ENCODE data around the gene SLC24A4.

Gene SLC24A4

DNA sequence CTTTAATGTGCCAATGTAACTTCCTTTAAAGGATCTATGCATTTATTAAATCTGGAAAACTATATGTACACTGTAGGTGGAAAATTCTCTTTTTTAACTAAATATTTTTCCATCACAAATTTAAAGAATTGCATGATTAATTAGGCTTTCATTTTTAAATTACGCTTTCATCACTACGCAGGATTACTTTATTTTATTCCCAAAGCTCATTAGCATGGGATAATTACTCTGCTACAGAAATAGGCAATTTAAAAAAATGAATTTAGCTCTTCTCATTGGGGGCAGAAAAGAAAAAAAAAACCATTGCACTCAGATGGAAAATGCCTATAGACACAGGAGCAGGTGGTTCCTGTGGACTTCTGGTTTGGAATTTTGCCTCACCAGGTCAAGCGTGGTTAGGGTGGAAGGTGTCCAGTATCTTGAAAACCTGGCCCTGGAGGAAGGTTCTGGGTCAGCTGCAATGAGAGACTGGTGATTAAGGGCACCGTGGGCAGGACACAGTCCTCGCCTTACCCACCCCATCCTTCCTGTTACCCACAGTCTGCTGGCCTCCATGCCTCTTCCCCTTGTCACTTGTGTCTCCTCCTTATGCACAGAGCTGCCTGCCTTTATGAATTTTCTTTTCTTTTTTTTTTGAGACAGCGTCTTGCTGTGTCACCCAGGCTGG lies 173.4 kb downstream of the SLC24A4 start:
- H3K27me3 ChIP-seq (replicated peaks in 2 of 5; ENCODE audit: control insufficient read depth in 4 of 5, insufficient read depth in 5 of 5, low read length in 4 of 5) = no peaks in the 10 kb centered on the region
- no peak overlapping the region for H3K27ac ChIP-seq (ENCODE audit: insufficient read depth in 1 of 2, low read depth in 1 of 2, low read length in 2 of 2, poor library complexity in 1 of 2, severe bottlenecking in 2 of 2)
- DNase-seq = no peak
- no peak overlapping the region for H3K4me3 ChIP-seq (ENCODE audit: control insufficient read depth in 1 of 7, extremely low read depth in 1 of 7, insufficient read depth in 4 of 7, low read depth in 2 of 7, low read length in 6 of 7)
- H3K9me3 ChIP-seq (ENCODE audit: control extremely low read depth in 1 of 5, control insufficient read depth in 4 of 5, insufficient read depth in 2 of 5, low read depth in 1 of 5, low read length in 4 of 5) = no peaks in the 10 kb centered on the region
- H3K36me3 ChIP-seq (ENCODE audit: control insufficient read depth in 4 of 4, insufficient read depth in 4 of 4, low read length in 3 of 4) = no peaks in the 10 kb centered on the region
- peaks cover 0 to 30% (median 9%) of the 10 kb centered on the region in 4 experiments for H3K4me1 ChIP-seq (ENCODE audit: control extremely low read depth in 1 of 4, control insufficient read depth in 4 of 4, insufficient read depth in 4 of 4, low read length in 3 of 4)
- 100% methylated on average over 1 of the region's 6 CpGs for WGBS (ENCODE audit: insufficient coverage)
- POLR2A ChIA-PET = no interaction called here
- CTCF ChIA-PET = interaction anchor here (1.5 kb wide), 1 partner anchor 8 kb away, joined by 3 read pairs; no protein-coding TSS in a partner anchor

DNA sequence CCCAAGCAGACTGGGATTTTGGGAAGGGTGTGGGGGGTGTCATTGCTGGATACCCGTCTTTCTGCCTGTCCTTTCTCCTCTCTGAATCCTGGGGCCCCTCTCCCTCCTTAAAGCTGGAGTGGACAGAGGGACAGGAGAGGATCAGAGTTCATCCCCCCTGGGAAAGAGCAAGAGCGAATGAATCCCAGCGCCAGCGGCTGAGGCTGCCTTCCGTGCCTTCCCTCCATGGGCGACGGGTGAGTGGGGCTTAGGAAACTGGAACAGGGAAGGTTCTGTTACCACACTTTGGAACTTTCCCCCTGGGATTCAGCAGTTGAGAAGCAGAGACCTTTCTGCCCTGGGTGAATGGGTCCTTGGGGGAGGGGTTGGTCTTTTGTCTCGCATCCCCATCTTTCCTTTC lies 174.4 kb downstream of the SLC24A4 start:
- Histone ChIP-seq H3K4me1 (ENCODE audit: control extremely low read depth in 1 of 4, control insufficient read depth in 4 of 4, insufficient read depth in 4 of 4, low read length in 3 of 4) (peaks cover 0 to 26% (median 7%) of the 10 kb centered on the region in 4 experiments), H3K27me3 (replicated peaks in 2 of 5; ENCODE audit: control insufficient read depth in 4 of 5, insufficient read depth in 5 of 5, low read length in 4 of 5) (no peaks in the 10 kb centered on the region), H3K36me3 (ENCODE audit: control insufficient read depth in 4 of 4, insufficient read depth in 4 of 4, low read length in 3 of 4) (no peaks in the 10 kb centered on the region), H3K4me3 (ENCODE audit: control insufficient read depth in 1 of 7, extremely low read depth in 1 of 7, insufficient read depth in 4 of 7, low read depth in 2 of 7, low read length in 6 of 7) (no peak overlapping the region), H3K9me3 (ENCODE audit: control extremely low read depth in 1 of 5, control insufficient read depth in 4 of 5, insufficient read depth in 2 of 5, low read depth in 1 of 5, low read length in 4 of 5) (no peaks in the 10 kb centered on the region), H3K27ac (ENCODE audit: insufficient read depth in 1 of 2, low read depth in 1 of 2, low read length in 2 of 2, poor library complexity in 1 of 2, severe bottlenecking in 2 of 2) (no peak overlapping the region)
- ChIA-PET POLR2A (no interaction called here), CTCF (no interaction called here)
- DNase-seq = no peak
- 98% methylated on average over 6 of the region's 8 CpGs for WGBS (ENCODE audit: insufficient coverage)

DNA sequence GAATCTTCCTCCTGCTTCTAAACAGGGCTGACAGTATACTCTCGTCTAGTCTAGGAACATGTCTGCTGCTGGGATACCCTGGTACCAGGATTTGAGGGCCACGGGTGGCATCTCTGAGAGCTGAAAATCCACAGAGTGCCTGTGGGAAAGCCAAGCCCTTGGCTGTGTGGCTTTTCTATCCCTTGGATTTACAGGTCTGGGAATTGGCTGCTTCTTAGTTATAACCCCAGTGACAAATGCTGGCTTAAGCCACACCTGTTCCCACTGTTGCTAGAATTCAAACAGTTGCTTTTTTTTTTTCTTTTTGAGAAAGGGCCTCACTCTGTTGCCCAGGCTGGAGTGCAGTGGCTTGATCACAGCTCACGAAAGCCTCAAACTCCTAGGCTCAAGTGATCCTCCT lies 176.3 kb downstream of the SLC24A4 start:
- 96% methylated on average over 2 of the region's 3 CpGs for WGBS (ENCODE audit: insufficient coverage)
- CTCF ChIA-PET = interaction anchor here (1.2 kb wide), 1 partner anchor 17 kb away, joined by 6 read pairs; no protein-coding TSS in a partner anchor
- DNase-seq = no peak
- H3K4me3 ChIP-seq (ENCODE audit: control insufficient read depth in 1 of 7, extremely low read depth in 1 of 7, insufficient read depth in 4 of 7, low read depth in 2 of 7, low read length in 6 of 7) = no peak overlapping the region
- H3K27me3 ChIP-seq (replicated peaks in 2 of 5; ENCODE audit: control insufficient read depth in 4 of 5, insufficient read depth in 5 of 5, low read length in 4 of 5) = no peaks in the 10 kb centered on the region
- peaks cover 0 to 15% (median 7%) of the 10 kb centered on the region in 4 experiments for H3K4me1 ChIP-seq (ENCODE audit: control extremely low read depth in 1 of 4, control insufficient read depth in 4 of 4, insufficient read depth in 4 of 4, low read length in 3 of 4)
- H3K36me3 ChIP-seq (ENCODE audit: control insufficient read depth in 4 of 4, insufficient read depth in 4 of 4, low read length in 3 of 4) = no peaks in the 10 kb centered on the region
- POLR2A ChIA-PET = no interaction called here
- H3K9me3 ChIP-seq (ENCODE audit: control extremely low read depth in 1 of 5, control insufficient read depth in 4 of 5, insufficient read depth in 2 of 5, low read depth in 1 of 5, low read length in 4 of 5) = no peaks in the 10 kb centered on the region
- no peak overlapping the region for H3K27ac ChIP-seq (ENCODE audit: insufficient read depth in 1 of 2, low read depth in 1 of 2, low read length in 2 of 2, poor library complexity in 1 of 2, severe bottlenecking in 2 of 2)

DNA sequence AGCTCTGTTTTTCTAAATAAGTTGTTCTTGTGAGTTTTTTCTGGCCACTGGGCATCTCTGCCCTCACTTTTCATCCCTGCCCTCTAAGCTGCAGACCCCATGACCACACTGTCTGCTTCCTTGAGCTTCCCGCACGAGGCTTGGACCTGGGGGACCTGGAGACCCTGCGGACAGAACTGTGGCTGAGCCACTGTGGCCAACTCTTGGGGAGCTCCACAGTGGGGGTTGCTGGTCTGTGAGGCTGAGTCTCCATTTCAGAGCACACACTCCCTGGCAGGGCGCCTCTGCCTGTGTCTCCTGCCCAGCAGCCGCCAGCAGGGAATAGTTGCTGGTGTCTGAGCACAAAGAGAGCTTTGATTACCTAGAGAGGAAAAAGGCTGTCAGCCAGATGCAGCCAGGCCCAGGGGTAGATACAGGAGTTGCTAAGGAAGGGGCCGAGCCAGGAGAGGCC lies 177.6 kb downstream of the SLC24A4 start:
- H3K4me3 ChIP-seq (ENCODE audit: control insufficient read depth in 1 of 7, extremely low read depth in 1 of 7, insufficient read depth in 4 of 7, low read depth in 2 of 7, low read length in 6 of 7) = no peak overlapping the region
- no peaks in the 10 kb centered on the region for H3K36me3 ChIP-seq (ENCODE audit: control insufficient read depth in 4 of 4, insufficient read depth in 4 of 4, low read length in 3 of 4)
- peaks cover 0 to 7% (median 2%) of the 10 kb centered on the region in 4 experiments for H3K4me1 ChIP-seq (ENCODE audit: control extremely low read depth in 1 of 4, control insufficient read depth in 4 of 4, insufficient read depth in 4 of 4, low read length in 3 of 4)
- CTCF ChIA-PET = interaction anchor here (1.2 kb wide), 1 partner anchor 10 kb away, joined by 3 read pairs; no protein-coding TSS in a partner anchor
- DNase-seq = no peak
- H3K9me3 ChIP-seq (ENCODE audit: control extremely low read depth in 1 of 5, control insufficient read depth in 4 of 5, insufficient read depth in 2 of 5, low read depth in 1 of 5, low read length in 4 of 5) = no peaks in the 10 kb centered on the region
- WGBS (ENCODE audit: insufficient coverage) = 97% methylated on average over 4 of the region's 6 CpGs
- H3K27ac ChIP-seq (ENCODE audit: insufficient read depth in 1 of 2, low read depth in 1 of 2, low read length in 2 of 2, poor library complexity in 1 of 2, severe bottlenecking in 2 of 2) = no peak overlapping the region
- POLR2A ChIA-PET = no interaction called here
- H3K27me3 ChIP-seq (replicated peaks in 2 of 5; ENCODE audit: control insufficient read depth in 4 of 5, insufficient read depth in 5 of 5, low read length in 4 of 5) = no peaks in the 10 kb centered on the region

DNA sequence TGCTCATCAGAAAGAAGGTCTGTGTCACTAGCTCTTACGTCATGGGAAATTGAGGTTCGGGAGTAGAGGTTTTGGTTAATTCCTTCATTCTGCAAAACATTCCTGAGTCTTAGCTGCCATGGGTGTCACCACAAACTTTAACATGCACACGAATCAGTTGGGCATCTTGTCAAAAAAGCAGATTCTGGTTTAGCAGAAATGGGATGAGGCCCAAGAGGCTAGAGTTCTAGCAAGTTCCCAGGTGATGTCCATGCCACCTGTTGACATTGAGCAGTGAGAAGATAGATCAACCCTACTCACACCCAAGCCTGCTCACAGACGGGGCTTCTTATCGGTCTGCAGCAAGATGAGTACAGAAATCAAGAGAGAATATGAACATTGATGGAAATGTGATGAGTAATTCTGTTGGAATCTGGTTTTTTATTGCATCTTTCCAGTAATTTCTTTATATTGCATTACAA lies 179.0 kb downstream of the SLC24A4 start:
- ChIA-PET CTCF (no interaction called here), POLR2A (no interaction called here)
- H3K4me3 ChIP-seq (ENCODE audit: control insufficient read depth in 1 of 7, extremely low read depth in 1 of 7, insufficient read depth in 4 of 7, low read depth in 2 of 7, low read length in 6 of 7) = no peak overlapping the region
- no peaks in the 10 kb centered on the region for H3K27me3 ChIP-seq (replicated peaks in 2 of 5; ENCODE audit: control insufficient read depth in 4 of 5, insufficient read depth in 5 of 5, low read length in 4 of 5)
- 100% methylated on average over 3 of the region's 5 CpGs for WGBS (ENCODE audit: insufficient coverage)
- H3K27ac ChIP-seq (ENCODE audit: insufficient read depth in 1 of 2, low read depth in 1 of 2, low read length in 2 of 2, poor library complexity in 1 of 2, severe bottlenecking in 2 of 2) = no peak overlapping the region
- peaks cover 2 to 7% (median 3%) of the 10 kb centered on the region in 4 experiments for H3K4me1 ChIP-seq (ENCODE audit: control extremely low read depth in 1 of 4, control insufficient read depth in 4 of 4, insufficient read depth in 4 of 4, low read length in 3 of 4)
- no peaks in the 10 kb centered on the region for H3K9me3 ChIP-seq (ENCODE audit: control extremely low read depth in 1 of 5, control insufficient read depth in 4 of 5, insufficient read depth in 2 of 5, low read depth in 1 of 5, low read length in 4 of 5)
- DNase-seq = no peak
- no peaks in the 10 kb centered on the region for H3K36me3 ChIP-seq (ENCODE audit: control insufficient read depth in 4 of 4, insufficient read depth in 4 of 4, low read length in 3 of 4)

DNA sequence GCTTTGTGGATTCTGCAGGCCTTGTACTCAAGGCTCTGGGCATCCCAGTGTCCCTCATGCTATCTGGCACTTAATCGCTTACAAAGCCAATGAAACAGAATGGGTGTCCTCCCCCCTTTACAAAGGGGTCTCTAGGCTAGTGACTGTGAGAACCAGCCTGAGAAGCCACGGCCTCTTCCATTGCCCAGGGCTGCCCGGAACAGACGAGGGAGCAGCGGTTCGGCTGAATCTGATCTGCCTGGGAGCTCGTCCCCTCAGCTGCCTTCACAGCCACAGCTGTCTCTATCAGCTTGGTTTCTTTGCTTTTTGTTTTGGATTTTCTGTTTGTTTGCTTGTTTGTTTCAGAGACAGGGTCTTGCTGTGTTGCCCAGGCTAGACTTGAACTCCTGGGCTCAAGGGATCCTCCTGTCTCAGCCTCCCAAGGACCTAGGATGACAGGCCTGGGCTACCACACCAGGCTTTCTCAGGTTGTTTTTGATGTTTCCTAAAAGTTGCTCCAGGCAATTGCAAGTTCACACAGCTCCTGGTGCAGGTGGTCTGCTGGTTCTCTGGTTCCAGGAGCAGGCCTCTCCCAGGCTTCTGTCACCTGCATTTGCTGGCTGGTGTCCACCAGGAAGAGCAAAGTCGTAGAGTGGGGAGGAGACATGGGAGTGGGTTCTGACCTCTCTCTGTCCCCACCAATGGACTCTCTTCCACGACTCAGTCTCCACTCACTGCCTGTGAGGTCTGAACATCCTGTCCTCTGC lies 179.7 kb downstream of the SLC24A4 start:
- Histone ChIP-seq H3K4me3 (ENCODE audit: control insufficient read depth in 1 of 7, extremely low read depth in 1 of 7, insufficient read depth in 4 of 7, low read depth in 2 of 7, low read length in 6 of 7) (no peak overlapping the region), H3K27me3 (replicated peaks in 2 of 5; ENCODE audit: control insufficient read depth in 4 of 5, insufficient read depth in 5 of 5, low read length in 4 of 5) (no peaks in the 10 kb centered on the region), H3K36me3 (ENCODE audit: control insufficient read depth in 4 of 4, insufficient read depth in 4 of 4, low read length in 3 of 4) (no peaks in the 10 kb centered on the region), H3K27ac (ENCODE audit: insufficient read depth in 1 of 2, low read depth in 1 of 2, low read length in 2 of 2, poor library complexity in 1 of 2, severe bottlenecking in 2 of 2) (no peak overlapping the region), H3K4me1 (ENCODE audit: control extremely low read depth in 1 of 4, control insufficient read depth in 4 of 4, insufficient read depth in 4 of 4, low read length in 3 of 4) (peaks cover 3 to 12% (median 5%) of the 10 kb centered on the region in 4 experiments), H3K9me3 (ENCODE audit: control extremely low read depth in 1 of 5, control insufficient read depth in 4 of 5, insufficient read depth in 2 of 5, low read depth in 1 of 5, low read length in 4 of 5) (no peaks in the 10 kb centered on the region)
- POLR2A ChIA-PET = no interaction called here
- 100% methylated on average over 4 of the region's 9 CpGs for WGBS (ENCODE audit: insufficient coverage)
- CTCF ChIA-PET = no interaction called here
- DNase-seq = no peak
